ENCODE results near the gene NRBF2.

NRBF2 gene

DNA sequence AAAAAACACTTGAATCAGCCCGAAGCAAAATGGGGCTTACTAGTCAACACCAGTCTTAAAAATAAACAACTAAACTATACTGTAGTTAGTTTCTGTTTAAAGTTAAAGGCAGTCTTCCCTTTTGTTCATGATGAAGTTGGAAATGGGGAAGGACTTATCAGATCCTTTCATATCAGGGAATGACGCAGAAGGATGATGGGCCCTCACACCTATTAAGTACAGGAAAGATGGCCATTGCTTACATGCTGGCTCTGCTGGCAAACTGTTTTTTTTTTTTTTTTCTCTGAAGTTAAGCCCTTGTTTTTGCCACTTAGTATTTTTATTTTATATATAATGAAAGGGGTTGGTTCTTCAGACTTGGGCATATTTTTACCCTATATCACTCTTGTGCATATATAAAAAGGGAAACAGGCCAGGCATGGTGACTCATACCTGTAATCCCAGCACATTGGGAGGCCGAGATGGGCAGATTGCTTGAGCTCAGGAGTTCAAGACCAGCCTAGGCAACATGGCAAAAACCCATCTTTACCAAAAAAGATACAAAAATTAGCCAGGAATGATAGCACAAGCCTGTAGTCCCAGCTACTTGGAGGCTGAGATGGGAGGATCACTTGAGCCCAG is 16.6 kb upstream of the NRBF2 start:
- TF ChIP-seq TARDBP (IDR thresholded peaks at IDR 0.05) (no peak), ARNT (IDR thresholded peaks at IDR 0.05) (no peak), L3MBTL2 (conservative IDR thresholded peaks at IDR 0.05) (no peak), FOXK2 (IDR thresholded peaks at IDR 0.05) (no peak), BHLHE40 (IDR thresholded peaks at IDR 0.05; ENCODE audit: borderline replicate concordance) (no peak), SP1 (IDR thresholded peaks at IDR 0.05) (no peak), CTBP1 (IDR thresholded peaks at IDR 0.05; ENCODE audit: borderline replicate concordance) (no peak), HDGF (IDR thresholded peaks at IDR 0.05; ENCODE audit: borderline replicate concordance) (no peak), FOXM1 (IDR thresholded peaks at IDR 0.05; ENCODE audit: borderline replicate concordance) (no peak), SUZ12 (IDR thresholded peaks at IDR 0.05) (no peak), FOXA1 (IDR thresholded peaks at IDR 0.05) (no peak), ELF4 (IDR thresholded peaks at IDR 0.05) (no peak), ZNF384 (IDR thresholded peaks at IDR 0.05) (no peak), NFRKB (IDR thresholded peaks at IDR 0.05) (no peak), LEF1 (IDR thresholded peaks at IDR 0.05; ENCODE audit: borderline replicate concordance) (no peak)
- TF ChIP-seq, protein P1, sequence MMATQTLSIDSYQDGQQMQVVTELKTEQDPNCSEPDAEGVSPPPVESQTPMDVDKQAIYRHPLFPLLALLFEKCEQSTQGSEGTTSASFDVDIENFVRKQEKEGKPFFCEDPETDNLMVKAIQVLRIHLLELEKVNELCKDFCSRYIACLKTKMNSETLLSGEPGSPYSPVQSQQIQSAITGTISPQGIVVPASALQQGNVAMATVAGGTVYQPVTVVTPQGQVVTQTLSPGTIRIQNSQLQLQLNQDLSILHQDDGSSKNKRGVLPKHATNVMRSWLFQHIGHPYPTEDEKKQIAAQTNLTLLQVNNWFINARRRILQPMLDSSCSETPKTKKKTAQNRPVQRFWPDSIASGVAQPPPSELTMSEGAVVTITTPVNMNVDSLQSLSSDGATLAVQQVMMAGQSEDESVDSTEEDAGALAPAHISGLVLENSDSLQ (IDR thresholded peaks at IDR 0.05) = no peak
- CTCF ChIA-PET = no interaction called here
- no peak for DNase-seq (ENCODE audit: extremely low spot score)
- POLR2A ChIA-PET = no interaction called here

DNA sequence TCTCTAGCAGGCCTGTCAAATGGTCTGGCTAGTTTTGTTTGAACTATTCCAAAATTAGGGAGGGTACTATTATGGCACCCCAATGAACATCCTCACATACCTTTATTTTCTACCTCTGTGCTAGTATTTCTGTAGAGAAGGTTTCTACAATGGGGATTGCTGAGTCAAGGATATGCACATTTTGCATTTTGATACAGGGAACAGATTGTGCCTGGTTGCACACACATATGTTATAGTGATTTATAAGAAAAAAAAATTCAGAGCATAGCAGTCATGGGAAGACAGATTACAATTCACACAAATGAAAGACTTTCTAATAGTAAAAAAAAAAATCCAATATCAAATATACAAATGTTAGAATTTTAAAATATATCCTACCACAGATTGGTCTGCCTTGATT is 14.1 kb upstream of the NRBF2 start:
- POLR2A ChIA-PET = no interaction called here
- DNase-seq (ENCODE audit: extremely low spot score) = no peak
- TF ChIP-seq BHLHE40 (IDR thresholded peaks at IDR 0.05; ENCODE audit: borderline replicate concordance) = no peak
- TF ChIP-seq, protein P1 (IDR thresholded peaks at IDR 0.05) = no peak
- TF ChIP-seq L3MBTL2 (conservative IDR thresholded peaks at IDR 0.05) = no peak
- no peak for TF ChIP-seq FOXA1 (IDR thresholded peaks at IDR 0.05)
- no peak for TF ChIP-seq ARNT (IDR thresholded peaks at IDR 0.05)
- no peak for TF ChIP-seq ELF4 (IDR thresholded peaks at IDR 0.05)
- TF ChIP-seq NFRKB (IDR thresholded peaks at IDR 0.05) = no peak
- TF ChIP-seq FOXK2 (IDR thresholded peaks at IDR 0.05) = no peak
- no peak for TF ChIP-seq LEF1 (IDR thresholded peaks at IDR 0.05; ENCODE audit: borderline replicate concordance)
- no peak for TF ChIP-seq SP1 (IDR thresholded peaks at IDR 0.05)
- TF ChIP-seq HDGF (IDR thresholded peaks at IDR 0.05; ENCODE audit: borderline replicate concordance) = no peak
- TF ChIP-seq TARDBP (IDR thresholded peaks at IDR 0.05) = no peak
- TF ChIP-seq CTBP1 (IDR thresholded peaks at IDR 0.05; ENCODE audit: borderline replicate concordance) = no peak
- no peak for TF ChIP-seq FOXM1 (IDR thresholded peaks at IDR 0.05; ENCODE audit: borderline replicate concordance)
- no peak for TF ChIP-seq ZNF384 (IDR thresholded peaks at IDR 0.05)
- TF ChIP-seq SUZ12 (IDR thresholded peaks at IDR 0.05) = no peak
- CTCF ChIA-PET = no interaction called here

DNA sequence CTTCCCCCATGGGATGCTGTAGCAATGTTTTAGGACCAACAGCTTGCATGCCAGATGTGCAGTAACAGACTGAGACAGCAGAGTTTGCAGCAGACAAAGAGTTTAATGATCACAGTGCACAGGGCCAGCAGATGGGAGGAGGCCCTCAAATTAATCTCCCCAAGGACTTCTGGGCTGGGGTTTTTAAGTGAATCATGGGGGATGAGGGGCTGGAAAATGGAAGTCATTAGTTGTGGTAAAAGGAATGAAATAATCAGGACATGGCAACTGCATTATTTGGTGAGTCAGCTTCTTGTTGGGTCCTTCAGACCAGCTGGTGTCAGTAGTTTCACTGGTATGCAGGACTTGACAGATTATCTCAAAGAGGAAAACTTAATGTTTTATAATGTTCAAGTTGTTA is 12.6 kb upstream of the NRBF2 start:
- POLR2A ChIA-PET = no interaction called here
- CTCF ChIA-PET = no interaction called here
- no peak for TF ChIP-seq FOXA1 (IDR thresholded peaks at IDR 0.05)
- no peak for TF ChIP-seq CTBP1 (IDR thresholded peaks at IDR 0.05; ENCODE audit: borderline replicate concordance)
- no peak for TF ChIP-seq ZNF384 (IDR thresholded peaks at IDR 0.05)
- no peak for TF ChIP-seq ARNT (IDR thresholded peaks at IDR 0.05)
- TF ChIP-seq ELF4 (IDR thresholded peaks at IDR 0.05) = no peak
- TF ChIP-seq NFRKB (IDR thresholded peaks at IDR 0.05) = no peak
- no peak for TF ChIP-seq FOXK2 (IDR thresholded peaks at IDR 0.05)
- TF ChIP-seq SUZ12 (IDR thresholded peaks at IDR 0.05) = no peak
- no peak for TF ChIP-seq FOXM1 (IDR thresholded peaks at IDR 0.05; ENCODE audit: borderline replicate concordance)
- no peak for TF ChIP-seq HDGF (IDR thresholded peaks at IDR 0.05; ENCODE audit: borderline replicate concordance)
- TF ChIP-seq TARDBP (IDR thresholded peaks at IDR 0.05) = no peak
- TF ChIP-seq BHLHE40 (IDR thresholded peaks at IDR 0.05; ENCODE audit: borderline replicate concordance) = no peak
- TF ChIP-seq, protein P1 (IDR thresholded peaks at IDR 0.05) = no peak
- no peak for TF ChIP-seq LEF1 (IDR thresholded peaks at IDR 0.05; ENCODE audit: borderline replicate concordance)
- no peak for DNase-seq (ENCODE audit: extremely low spot score)

DNA sequence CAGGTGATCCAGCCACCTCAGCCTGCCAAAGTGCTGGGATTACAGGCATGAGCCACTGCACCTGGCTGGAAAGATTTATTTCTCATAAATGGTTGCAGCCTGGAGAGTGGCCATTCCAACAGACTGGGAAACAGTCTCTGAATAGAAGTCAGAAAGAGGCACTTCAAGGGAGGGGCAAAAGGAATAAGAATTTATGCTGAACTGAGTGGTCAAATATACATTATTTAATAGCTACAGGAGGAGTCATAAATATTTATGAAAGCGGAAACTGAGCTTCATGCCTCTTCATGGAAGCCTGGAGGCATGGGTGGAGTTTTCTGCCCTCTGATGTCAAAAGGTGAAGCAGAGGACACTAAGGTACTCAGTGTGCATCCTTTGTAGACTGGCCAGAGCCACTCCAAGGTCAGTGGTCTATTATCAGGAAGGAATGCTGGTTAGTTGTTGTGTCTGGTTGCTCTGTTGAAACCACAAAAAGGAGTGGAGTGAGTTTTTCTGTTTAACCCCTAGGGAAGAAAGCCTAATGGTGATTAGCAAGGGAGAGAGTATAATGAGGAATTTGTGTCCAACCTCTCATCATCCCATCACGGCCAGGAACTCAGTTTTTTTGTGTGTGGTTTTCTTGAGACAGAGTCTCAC is 9.3 kb upstream of the NRBF2 start:
- ChIA-PET CTCF (no interaction called here), POLR2A (no interaction called here)
- DNase-seq (ENCODE audit: extremely low spot score) = no peak
- TF ChIP-seq ZNF384 (IDR thresholded peaks at IDR 0.05) = no peak
- TF ChIP-seq NFRKB (IDR thresholded peaks at IDR 0.05) = no peak
- no peak for TF ChIP-seq SUZ12 (IDR thresholded peaks at IDR 0.05)
- no peak for TF ChIP-seq ARNT (IDR thresholded peaks at IDR 0.05)
- no peak for TF ChIP-seq FOXA1 (IDR thresholded peaks at IDR 0.05)
- no peak for TF ChIP-seq FOXK2 (IDR thresholded peaks at IDR 0.05)
- TF ChIP-seq SP1 (IDR thresholded peaks at IDR 0.05) = no peak
- no peak for TF ChIP-seq ELF4 (IDR thresholded peaks at IDR 0.05)
- TF ChIP-seq HDGF (IDR thresholded peaks at IDR 0.05; ENCODE audit: borderline replicate concordance) = no peak
- TF ChIP-seq CTBP1 (IDR thresholded peaks at IDR 0.05; ENCODE audit: borderline replicate concordance) = no peak
- TF ChIP-seq TARDBP (IDR thresholded peaks at IDR 0.05) = no peak
- no peak for TF ChIP-seq BHLHE40 (IDR thresholded peaks at IDR 0.05; ENCODE audit: borderline replicate concordance)
- no peak for TF ChIP-seq FOXM1 (IDR thresholded peaks at IDR 0.05; ENCODE audit: borderline replicate concordance)
- TF ChIP-seq LEF1 (IDR thresholded peaks at IDR 0.05; ENCODE audit: borderline replicate concordance) = no peak

DNA sequence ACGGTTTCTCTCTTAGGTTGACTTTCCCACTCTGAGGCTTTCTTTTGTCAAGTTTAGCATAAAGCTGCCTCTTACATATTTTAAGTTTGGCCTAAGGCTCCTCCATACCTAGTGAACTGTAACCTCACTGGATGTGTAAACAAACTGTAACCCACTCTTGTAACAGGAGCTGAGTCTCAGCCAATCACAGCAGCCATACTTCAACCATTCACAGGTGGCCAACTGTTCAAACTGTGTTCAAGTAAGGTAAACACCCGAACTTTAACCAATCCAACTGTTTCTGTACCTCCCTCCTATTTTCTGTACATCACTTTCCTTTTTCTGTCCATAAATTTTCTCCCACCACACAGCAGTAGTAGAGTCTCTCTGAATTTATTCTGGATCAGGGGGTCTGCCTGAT is 7.7 kb upstream of the NRBF2 start:
- CTCF ChIA-PET = no interaction called here
- POLR2A ChIA-PET = no interaction called here
- no peak for TF ChIP-seq FOXK2 (IDR thresholded peaks at IDR 0.05)
- TF ChIP-seq CTBP1 (IDR thresholded peaks at IDR 0.05; ENCODE audit: borderline replicate concordance) = no peak
- no peak for TF ChIP-seq FOXA1 (IDR thresholded peaks at IDR 0.05)

DNA sequence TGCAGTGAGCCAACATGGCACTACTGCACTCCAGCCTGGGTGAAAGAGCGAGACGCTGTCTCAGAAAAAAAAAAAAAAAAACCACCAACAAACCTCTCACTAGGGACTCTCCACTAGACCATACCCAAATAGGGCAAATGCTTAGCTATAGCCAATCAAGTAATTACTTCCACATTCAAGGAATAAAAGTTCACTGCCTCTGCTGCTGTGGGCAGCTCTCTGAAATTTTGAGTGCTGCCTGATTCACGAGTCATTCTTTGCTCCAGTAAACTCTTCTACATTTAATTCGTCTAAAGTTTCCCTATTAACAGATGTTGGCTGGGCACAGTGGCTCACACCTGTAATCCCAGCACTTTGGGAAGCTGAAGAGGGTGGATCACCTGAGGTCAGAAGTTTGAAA is 4.7 kb upstream of the NRBF2 start:
- POLR2A ChIA-PET = no interaction called here
- no peak for DNase-seq (ENCODE audit: extremely low spot score)
- CTCF ChIA-PET = no interaction called here
- TF ChIP-seq FOXM1 (IDR thresholded peaks at IDR 0.05; ENCODE audit: borderline replicate concordance) (no peak), FOXA1 (IDR thresholded peaks at IDR 0.05) (no peak), SUZ12 (IDR thresholded peaks at IDR 0.05) (no peak), BHLHE40 (IDR thresholded peaks at IDR 0.05; ENCODE audit: borderline replicate concordance) (no peak), ELF4 (IDR thresholded peaks at IDR 0.05) (no peak), HDGF (IDR thresholded peaks at IDR 0.05; ENCODE audit: borderline replicate concordance) (no peak), FOXK2 (IDR thresholded peaks at IDR 0.05) (no peak), L3MBTL2 (conservative IDR thresholded peaks at IDR 0.05) (no peak), ZNF384 (IDR thresholded peaks at IDR 0.05) (no peak), ARNT (IDR thresholded peaks at IDR 0.05) (no peak), TARDBP (IDR thresholded peaks at IDR 0.05) (no peak), LEF1 (IDR thresholded peaks at IDR 0.05; ENCODE audit: borderline replicate concordance) (no peak), CTBP1 (IDR thresholded peaks at IDR 0.05; ENCODE audit: borderline replicate concordance) (no peak), SP1 (IDR thresholded peaks at IDR 0.05) (no peak), NFRKB (IDR thresholded peaks at IDR 0.05) (no peak)
- TF ChIP-seq, protein P1 (IDR thresholded peaks at IDR 0.05) = no peak

More for the DNA sequence above, 7.7 kb upstream of the NRBF2 start:
- DNase-seq (ENCODE audit: extremely low spot score) = no peak
